T47D (cell line): ENCODE results near the gene FMO3.

Experiments used
- DNase-seq, 2 experiments: peaks; one replicate each; pipeline versions ENCODE4 v3.0.0 to v3.0.0-alpha.2; 2011 to 2012; ENCODE audit warnings: low read depth in 1 of 2, low spot score in 1 of 2
- JUND ChIP-seq: IDR thresholded peaks from 2 replicates; pipeline ENCODE4 v1.6.1; 2012; ENCODE audit warnings: low read depth
- in situ Hi-C: cut with HindIII; loops from 2 replicates; pipeline ENCODE4 v1.10.0; 2016; ENCODE audit warnings: low sequenced_read_pairs, low pct_unique_long_range_greater_than_20kb

The FMO3 gene

GRCh38 chr1:171087896-171088295, 2.8 kb upstream of the FMO3 start:
- DNase-seq: no peak
- in situ Hi-C loops: no loop called here
- no peak for TF ChIP-seq JUND

DNA sequence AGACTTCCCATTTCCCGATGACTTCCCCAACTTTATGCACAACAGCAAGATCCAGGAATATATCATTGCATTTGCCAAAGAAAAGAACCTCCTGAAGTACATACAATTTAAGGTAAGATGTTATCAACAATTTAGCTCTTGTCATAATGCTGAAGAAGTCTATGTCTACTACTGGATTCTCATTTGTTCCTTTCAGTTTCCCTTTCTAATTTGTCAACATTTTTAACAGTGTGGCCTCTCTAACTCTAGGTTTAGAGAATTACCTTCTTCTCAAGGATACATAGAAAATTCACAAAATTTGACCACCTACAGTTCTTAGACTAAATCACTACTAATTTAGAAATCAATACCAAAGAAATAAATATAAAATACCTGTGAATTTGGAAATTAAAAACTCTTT, 13.2 kb downstream of the FMO3 start:
- in situ Hi-C loops: no loop called here
- DNase-seq: no peak
- no peak for TF ChIP-seq JUND

- in situ Hi-C loops: no loop called here
- DNase-seq: no peak
- TF ChIP-seq JUND: no peak
These were observed 16.7 kb downstream of the FMO3 start for GRCh38 chr1:171107262-171107940.

DNA sequence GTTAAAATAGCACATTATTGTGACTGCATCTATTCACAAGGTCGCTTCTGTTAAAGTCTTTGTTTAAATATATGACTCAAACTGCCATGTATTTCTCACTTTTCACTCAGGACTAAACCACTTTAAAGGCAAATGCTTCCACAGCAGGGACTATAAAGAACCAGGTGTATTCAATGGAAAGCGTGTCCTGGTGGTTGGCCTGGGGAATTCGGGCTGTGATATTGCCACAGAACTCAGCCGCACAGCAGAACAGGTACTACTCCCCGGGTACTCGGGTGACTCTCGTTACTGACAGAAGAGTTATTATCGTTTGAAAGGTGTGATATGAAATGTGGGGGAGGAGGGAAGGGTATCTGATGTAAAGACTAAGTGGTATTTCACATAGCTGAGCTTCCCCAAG, 17.3 kb downstream of the FMO3 start:
- peak in 1 of 2 experiments; percentile 36 for DNase-seq
- in situ Hi-C loops: no loop called here
- TF ChIP-seq JUND: no peak

GRCh38 chr1:171109966-171110365, 19.3 kb downstream of the FMO3 start:
- in situ Hi-C loops: no loop called here
- no peak for DNase-seq
- TF ChIP-seq JUND: no peak

DNA sequence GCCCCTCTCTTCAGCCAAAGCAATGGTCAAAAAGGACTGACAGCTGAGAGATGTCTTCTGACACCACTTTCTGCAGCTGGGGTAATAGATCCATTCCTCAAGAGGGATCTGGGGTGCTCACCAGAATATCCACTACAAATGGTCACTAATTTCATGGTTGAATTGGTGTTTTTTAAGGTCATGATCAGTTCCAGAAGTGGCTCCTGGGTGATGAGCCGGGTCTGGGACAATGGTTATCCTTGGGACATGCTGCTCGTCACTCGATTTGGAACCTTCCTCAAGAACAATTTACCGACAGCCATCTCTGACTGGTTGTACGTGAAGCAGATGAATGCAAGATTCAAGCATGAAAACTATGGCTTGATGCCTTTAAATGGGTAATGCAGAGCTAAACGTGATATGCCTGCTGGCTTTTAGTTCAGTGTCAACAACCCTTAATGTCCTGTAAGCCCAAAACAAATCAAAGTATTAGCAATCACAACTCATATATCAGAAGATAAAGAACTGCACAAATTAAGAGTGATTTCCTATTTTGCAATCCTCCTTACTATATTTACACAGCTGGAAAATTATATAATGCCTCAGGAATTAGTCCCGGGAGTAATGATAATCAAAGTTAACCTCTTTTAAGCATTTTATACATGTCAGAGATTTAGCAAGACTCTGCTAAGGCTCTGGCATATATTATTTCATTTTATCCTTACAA, 20.1 kb downstream of the FMO3 start:
- DNase-seq: no peak
- in situ Hi-C loops: no loop called here
- no peak for TF ChIP-seq JUND

- TF ChIP-seq JUND: no peak
- no peak for DNase-seq
- in situ Hi-C loops: no loop called here
These were observed 21.4 kb downstream of the FMO3 start for GRCh38 chr1:171112119-171112518.

DNA sequence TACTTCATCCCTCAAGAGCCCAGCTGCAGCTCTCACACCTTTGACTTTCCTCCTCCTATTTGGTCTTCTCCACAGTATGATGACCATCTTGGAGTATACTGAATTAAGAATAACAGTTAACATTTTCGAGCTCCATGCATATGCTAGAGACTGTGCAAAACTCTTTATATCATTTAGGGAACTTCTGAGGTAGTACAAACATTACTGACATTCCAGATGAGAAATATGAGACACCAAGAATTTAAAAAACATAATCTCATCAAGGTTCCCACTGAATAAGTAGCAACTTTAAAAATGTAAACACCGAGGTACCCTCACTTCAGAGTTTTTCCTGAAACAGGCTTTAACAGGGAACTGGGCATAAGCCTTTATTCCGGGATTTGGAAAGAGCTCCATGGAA, 22.7 kb downstream of the FMO3 start:
- in situ Hi-C loops: no loop called here
- TF ChIP-seq JUND: no peak
- DNase-seq: no peak

GRCh38 chr1:171115280-171115897, 24.7 kb downstream of the FMO3 start:
- TF ChIP-seq JUND: no peak
- DNase-seq: no peak
- in situ Hi-C loops: no loop called here

DNA sequence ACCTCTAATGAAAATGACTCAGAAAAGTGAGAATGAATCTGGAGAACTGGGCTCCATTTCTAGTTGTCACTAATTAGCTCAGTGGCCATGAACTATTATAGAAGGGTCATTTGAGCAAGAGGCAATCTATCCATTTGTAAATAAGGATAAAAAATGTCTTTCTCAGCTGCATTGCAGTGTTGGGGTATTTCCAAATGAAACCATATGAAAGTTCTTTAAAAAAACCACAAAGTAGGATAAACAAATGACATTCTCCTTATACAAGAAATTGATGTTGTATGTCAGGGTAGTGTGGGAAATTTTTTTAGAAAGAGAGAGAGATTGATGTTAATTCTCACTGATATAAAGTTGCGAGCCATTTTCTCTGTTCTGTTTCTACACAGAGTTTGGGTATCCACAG, 26.0 kb downstream of the FMO3 start:
- in situ Hi-C loops: no loop called here
- DNase-seq: no peak
- no peak for TF ChIP-seq JUND

GRCh38 chr1:171117085-171117484, 26.4 kb downstream of the FMO3 start:
- DNase-seq: no peak
- no peak for TF ChIP-seq JUND
- in situ Hi-C loops: no loop called here

DNA sequence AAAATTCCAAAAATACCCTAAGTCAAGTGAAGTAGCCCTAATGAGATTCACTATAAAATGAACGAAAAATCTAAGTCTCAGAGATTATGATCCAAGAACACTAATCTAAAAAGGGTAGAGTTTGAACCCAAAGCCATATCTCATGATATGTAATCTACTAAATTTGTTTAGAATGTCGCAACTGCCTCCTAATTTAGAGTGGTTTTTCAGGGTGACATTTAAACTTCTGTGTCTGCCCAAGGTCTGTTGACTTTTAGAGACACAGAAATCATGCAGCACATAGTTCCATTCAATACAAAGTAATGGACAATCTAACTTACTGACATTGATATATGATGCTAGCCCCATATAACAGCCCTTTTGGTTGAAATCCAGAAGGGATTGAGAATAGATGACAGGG, 28.9 kb downstream of the FMO3 start:
- no peak for DNase-seq
- in situ Hi-C loops: no loop called here
- TF ChIP-seq JUND: no peak

DNA sequence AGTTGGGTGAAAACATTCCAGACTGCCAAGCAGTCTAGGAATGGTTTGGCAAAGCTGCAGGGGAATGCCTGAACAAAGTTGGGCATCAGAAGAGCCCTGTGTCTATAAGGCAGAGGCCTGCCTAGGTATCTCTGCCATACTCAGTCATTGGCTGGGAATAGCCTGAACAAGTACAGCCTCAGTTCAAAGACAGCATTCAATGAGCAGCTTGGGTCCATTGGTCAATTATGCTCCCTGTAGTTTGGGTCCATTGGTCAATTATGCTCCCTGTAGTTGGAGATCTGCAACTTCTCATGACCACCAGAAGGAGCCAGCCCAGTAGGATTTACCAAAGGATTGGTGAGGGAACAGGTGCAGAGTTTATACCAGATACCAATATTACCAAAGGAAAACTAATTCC, 31.6 kb downstream of the FMO3 start:
- in situ Hi-C loops: no loop called here
- no peak for TF ChIP-seq JUND
- no peak for DNase-seq

- no peak for TF ChIP-seq JUND
- in situ Hi-C loops: no loop called here
- DNase-seq: no peak
These were observed 32.2 kb downstream of the FMO3 start for GRCh38 chr1:171122893-171123292.
